ENCODE data around the gene TPM2. TPM values are rescaled to one million over a fixed set of nuclear protein-coding genes. Genes with fewer than 3 reads are reported as not detected.
A peak's percentile ranks its signal among the peaks of the same experiment; 100 is the strongest.

Gene TPM2
- total and polyA plus RNA-seq, 9 of the 15 experiments (the other 6 are each of a cell fraction or from before 2014, with no cell fraction given), result 0.28 to 16.1 (median 4.5) TPM

DNA sequence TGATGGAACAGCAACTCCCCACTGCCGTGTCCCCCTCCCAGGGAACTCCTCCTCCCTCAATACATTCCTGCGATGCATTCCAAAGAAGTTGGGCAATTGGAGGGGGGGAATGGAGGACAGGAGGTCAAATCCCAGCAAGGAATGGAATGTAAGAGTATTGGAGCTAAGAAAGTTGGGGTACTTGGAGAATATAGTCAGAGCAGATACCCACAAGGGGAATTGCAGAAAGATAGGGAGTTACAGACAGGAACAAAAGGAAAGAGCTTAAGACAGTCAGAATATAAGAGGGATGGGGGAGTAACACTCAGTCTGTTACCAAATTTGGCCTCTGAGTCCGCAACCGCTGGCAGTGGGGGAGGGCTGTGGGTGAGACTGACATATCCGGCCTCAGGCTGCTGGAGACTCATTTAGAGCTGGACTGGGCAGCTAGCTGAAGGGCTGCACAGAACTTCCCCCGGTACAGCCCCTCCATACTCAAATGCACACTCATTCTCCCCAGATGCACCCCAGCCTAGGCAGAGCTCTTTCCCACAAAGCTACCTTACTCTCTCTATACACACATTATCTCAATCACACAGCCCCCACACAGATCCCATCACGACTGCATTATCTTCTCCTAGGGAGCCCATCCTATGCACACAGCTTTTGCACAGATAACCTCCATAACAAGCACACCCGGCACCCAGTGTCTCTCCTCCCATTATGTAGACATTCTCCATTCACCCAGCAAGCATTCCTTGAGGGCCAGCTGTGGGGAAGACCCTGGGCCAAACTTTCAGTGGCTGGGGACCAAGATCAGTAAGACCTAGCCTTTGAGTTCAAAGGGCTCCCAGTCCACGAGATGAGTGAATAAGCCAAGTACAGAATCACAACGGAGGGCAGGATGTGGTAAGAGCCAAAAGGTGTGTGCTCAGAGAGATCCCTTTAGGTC is 38.6 kb upstream of the TPM2 start (continued):
- TF ChIP-seq ARID4B (CRISPR knock-in tag; IDR thresholded peaks at IDR 0.05), result no peak
- peak; percentile 88 for TF ChIP-seq TCF3 (CRISPR knock-in tag; IDR thresholded peaks at IDR 0.05)
- no peak for TF ChIP-seq ZNF707 (CRISPR knock-in tag; conservative IDR thresholded peaks at IDR 0.05)
- TF ChIP-seq CBX5 (IDR thresholded peaks at IDR 0.05; ENCODE audit: borderline replicate concordance, low read depth), result no peak
- TF ChIP-seq, protein P1, sequence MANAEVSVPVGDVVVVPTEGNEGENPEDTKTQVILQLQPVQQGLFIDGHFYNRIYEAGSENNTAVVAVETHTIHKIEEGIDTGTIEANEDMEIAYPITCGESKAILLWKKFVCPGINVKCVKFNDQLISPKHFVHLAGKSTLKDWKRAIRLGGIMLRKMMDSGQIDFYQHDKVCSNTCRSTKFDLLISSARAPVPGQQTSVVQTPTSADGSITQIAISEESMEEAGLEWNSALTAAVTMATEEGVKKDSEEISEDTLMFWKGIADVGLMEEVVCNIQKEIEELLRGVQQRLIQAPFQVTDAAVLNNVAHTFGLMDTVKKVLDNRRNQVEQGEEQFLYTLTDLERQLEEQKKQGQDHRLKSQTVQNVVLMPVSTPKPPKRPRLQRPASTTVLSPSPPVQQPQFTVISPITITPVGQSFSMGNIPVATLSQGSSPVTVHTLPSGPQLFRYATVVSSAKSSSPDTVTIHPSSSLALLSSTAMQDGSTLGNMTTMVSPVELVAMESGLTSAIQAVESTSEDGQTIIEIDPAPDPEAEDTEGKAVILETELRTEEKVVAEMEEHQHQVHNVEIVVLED (CRISPR knock-in tag; IDR thresholded peaks at IDR 0.05), result no peak
- TF ChIP-seq ZNF766 (CRISPR knock-in tag; conservative IDR thresholded peaks at IDR 0.05), result peak; percentile 62; the same call in 1 of the 2 replicates
- TF ChIP-seq KDM2B (CRISPR knock-in tag; IDR thresholded peaks at IDR 0.05), result no peak
- TF ChIP-seq, protein P2, sequence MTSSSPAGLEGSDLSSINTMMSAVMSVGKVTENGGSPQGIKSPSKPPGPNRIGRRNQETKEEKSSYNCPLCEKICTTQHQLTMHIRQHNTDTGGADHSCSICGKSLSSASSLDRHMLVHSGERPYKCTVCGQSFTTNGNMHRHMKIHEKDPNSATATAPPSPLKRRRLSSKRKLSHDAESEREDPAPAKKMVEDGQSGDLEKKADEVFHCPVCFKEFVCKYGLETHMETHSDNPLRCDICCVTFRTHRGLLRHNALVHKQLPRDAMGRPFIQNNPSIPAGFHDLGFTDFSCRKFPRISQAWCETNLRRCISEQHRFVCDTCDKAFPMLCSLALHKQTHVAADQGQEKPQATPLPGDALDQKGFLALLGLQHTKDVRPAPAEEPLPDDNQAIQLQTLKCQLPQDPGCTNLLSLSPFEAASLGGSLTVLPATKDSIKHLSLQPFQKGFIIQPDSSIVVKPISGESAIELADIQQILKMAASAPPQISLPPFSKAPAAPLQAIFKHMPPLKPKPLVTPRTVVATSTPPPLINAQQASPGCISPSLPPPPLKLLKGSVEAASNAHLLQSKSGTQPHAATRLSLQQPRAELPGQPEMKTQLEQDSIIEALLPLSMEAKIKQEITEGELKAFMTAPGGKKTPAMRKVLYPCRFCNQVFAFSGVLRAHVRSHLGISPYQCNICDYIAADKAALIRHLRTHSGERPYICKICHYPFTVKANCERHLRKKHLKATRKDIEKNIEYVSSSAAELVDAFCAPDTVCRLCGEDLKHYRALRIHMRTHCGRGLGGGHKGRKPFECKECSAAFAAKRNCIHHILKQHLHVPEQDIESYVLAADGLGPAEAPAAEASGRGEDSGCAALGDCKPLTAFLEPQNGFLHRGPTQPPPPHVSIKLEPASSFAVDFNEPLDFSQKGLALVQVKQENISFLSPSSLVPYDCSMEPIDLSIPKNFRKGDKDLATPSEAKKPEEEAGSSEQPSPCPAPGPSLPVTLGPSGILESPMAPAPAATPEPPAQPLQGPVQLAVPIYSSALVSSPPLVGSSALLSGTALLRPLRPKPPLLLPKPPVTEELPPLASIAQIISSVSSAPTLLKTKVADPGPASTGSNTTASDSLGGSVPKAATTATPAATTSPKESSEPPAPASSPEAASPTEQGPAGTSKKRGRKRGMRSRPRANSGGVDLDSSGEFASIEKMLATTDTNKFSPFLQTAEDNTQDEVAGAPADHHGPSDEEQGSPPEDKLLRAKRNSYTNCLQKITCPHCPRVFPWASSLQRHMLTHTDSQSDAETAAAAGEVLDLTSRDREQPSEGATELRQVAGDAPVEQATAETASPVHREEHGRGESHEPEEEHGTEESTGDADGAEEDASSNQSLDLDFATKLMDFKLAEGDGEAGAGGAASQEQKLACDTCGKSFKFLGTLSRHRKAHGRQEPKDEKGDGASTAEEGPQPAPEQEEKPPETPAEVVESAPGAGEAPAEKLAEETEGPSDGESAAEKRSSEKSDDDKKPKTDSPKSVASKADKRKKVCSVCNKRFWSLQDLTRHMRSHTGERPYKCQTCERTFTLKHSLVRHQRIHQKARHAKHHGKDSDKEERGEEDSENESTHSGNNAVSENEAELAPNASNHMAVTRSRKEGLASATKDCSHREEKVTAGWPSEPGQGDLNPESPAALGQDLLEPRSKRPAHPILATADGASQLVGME (CRISPR knock-in tag; IDR thresholded peaks at IDR 0.05), result no peak
- TF ChIP-seq, protein P3, sequence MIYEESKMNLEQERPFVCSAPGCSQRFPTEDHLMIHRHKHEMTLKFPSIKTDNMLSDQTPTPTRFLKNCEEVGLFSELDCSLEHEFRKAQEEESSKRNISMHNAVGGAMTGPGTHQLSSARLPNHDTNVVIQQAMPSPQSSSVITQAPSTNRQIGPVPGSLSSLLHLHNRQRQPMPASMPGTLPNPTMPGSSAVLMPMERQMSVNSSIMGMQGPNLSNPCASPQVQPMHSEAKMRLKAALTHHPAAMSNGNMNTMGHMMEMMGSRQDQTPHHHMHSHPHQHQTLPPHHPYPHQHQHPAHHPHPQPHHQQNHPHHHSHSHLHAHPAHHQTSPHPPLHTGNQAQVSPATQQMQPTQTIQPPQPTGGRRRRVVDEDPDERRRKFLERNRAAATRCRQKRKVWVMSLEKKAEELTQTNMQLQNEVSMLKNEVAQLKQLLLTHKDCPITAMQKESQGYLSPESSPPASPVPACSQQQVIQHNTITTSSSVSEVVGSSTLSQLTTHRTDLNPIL (CRISPR knock-in tag; IDR thresholded peaks at IDR 0.05), result no peak
- no peak for TF ChIP-seq ZC3H11A (IDR thresholded peaks at IDR 0.05; ENCODE audit: low read depth, low read length)
- peak; percentile 66 for TF ChIP-seq CXXC5 (CRISPR knock-in tag; IDR thresholded peaks at IDR 0.05)
- no peak for TF ChIP-seq OTX1 (CRISPR knock-in tag; IDR thresholded peaks at IDR 0.05)
- no peak for TF ChIP-seq CSDE1 (IDR thresholded peaks at IDR 0.05)
- TF ChIP-seq MEF2D (tag; conservative IDR thresholded peaks at IDR 0.05; ENCODE audit: low read depth), result peak; percentile 66
